A673 (cell line): ENCODE measurements around the gene ESPN.

Experiments
- EZH2 ChIP-seq: fragments of 200-600 bp; sonication (generic); IDR thresholded peaks from 2 replicates; pipeline ENCODE4 v1.6.1; 2017; ENCODE audit warnings: borderline replicate concordance, low read depth, mild to moderate bottlenecking, mixed read lengths, antibody characterized with exemption, low read length; ENCODE audit not compliant: poor library complexity, severe bottlenecking
- TF ChIP-seq, protein P1 (sequence below): fragments of 300-800, 200-600 bp; sonication (generic); conservative IDR thresholded peaks from 2 replicates; pipeline ENCODE4 v1.5.1; 2017; ENCODE audit warnings: low read depth, mild to moderate bottlenecking, antibody characterized with exemption, low read length, moderate library complexity, mixed read lengths

DNA sequence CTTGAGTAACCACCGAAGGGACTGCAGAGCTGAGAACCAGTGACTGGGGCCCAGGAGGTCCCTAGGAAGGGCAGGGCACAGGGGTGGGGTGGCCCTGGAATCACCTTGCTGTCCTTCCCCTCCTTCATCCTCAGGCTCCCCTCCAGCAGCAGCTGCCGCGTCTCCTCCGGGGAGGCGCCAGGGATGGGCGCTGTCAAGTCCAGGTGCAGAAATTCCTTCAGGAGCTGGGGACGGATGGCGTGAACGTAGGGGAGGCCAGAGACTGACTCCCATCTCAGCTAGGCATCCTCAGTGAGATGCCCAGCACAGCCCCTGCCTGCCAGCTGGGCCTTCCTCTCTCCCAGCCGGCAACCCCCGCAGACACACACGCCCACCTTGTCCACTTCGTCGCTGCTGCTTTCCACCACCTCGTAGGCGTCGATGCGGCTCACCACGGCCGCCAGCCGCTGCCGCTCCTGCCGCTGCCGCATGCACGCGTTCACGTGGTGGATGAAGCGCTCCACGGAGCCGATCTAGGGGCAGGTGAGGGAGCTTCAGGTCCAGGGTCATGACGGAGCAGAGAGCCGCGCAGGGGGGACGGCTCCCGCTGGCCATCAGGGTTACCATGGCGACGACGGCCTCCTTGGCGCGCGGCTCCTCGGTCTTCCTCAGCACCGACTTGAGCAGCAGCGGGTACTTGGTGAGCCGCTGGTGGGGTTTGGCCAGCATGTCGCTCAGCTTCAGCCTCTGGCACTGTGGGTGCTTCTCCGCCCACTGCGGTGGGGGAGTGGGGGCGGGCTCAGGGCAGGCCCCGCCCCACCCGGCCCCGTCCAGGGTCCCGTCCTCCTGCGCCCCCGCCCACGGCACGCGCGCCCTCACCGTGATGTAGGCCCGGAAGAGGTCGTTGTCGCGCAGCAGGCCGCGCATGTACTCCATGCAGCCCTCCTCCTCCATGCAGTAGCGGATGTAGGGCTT lies 45.8 kb downstream of the ESPN start:
- TF ChIP-seq, protein P1, sequence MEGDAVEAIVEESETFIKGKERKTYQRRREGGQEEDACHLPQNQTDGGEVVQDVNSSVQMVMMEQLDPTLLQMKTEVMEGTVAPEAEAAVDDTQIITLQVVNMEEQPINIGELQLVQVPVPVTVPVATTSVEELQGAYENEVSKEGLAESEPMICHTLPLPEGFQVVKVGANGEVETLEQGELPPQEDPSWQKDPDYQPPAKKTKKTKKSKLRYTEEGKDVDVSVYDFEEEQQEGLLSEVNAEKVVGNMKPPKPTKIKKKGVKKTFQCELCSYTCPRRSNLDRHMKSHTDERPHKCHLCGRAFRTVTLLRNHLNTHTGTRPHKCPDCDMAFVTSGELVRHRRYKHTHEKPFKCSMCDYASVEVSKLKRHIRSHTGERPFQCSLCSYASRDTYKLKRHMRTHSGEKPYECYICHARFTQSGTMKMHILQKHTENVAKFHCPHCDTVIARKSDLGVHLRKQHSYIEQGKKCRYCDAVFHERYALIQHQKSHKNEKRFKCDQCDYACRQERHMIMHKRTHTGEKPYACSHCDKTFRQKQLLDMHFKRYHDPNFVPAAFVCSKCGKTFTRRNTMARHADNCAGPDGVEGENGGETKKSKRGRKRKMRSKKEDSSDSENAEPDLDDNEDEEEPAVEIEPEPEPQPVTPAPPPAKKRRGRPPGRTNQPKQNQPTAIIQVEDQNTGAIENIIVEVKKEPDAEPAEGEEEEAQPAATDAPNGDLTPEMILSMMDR: no peak
- no peak for TF ChIP-seq EZH2
